Loucy (cell line): ENCODE data around the gene PLCL1.

Experiments
- H2AFZ ChIP-seq: fragments of 200-600 bp; sonication (generic); 2 replicates; pipeline ENCODE4 v1.6.0; 2016; ENCODE audit warnings: antibody characterized with exemption, mild to moderate bottlenecking, low read length, moderate library complexity
- H3F3A ChIP-seq: fragments of 200-600 bp; 2 replicates; pipeline ENCODE4 v1.6.0; 2016; ENCODE audit warnings: antibody characterized with exemption, low read depth, mild to moderate bottlenecking
- H3K27me3 ChIP-seq: fragments of 200-600 bp; sonication (generic); 2 replicates; pipeline ENCODE4 v1.6.1; 2014; ENCODE audit warnings: low read length, mild to moderate bottlenecking; ENCODE audit not compliant: insufficient read depth, poor library complexity, severe bottlenecking
- H3K36me3 ChIP-seq: fragments of 200-600 bp; sonication (generic); 2 replicates; pipeline ENCODE4 v1.6.1; 2016; ENCODE audit warnings: low read length; ENCODE audit not compliant: insufficient read depth
- H3K4me1 ChIP-seq: fragments of 200-600 bp; sonication (generic); 2 replicates; pipeline ENCODE4 v1.5.1; 2014; ENCODE audit warnings: low read length, mild to moderate bottlenecking; ENCODE audit not compliant: insufficient read depth, poor library complexity, severe bottlenecking
- H3K4me2 ChIP-seq: fragments of 200-600 bp; sonication (generic); 2 replicates; pipeline ENCODE4 v1.6.0; 2014; ENCODE audit warnings: antibody characterized with exemption, low read length, low read depth, mild to moderate bottlenecking; ENCODE audit not compliant: poor library complexity, severe bottlenecking
- H3K4me3 ChIP-seq: fragments of 200-600 bp; sonication (generic); 2 replicates; pipeline ENCODE4 v1.5.1; 2014; ENCODE audit warnings: low read length, mild to moderate bottlenecking, mixed read lengths; ENCODE audit not compliant: poor library complexity, severe bottlenecking
- H3K79me2 ChIP-seq: fragments of 200-600 bp; sonication (generic); 2 replicates; pipeline ENCODE4 v1.6.1; 2014; ENCODE audit warnings: low read length; ENCODE audit not compliant: insufficient read depth
- H3K9ac ChIP-seq: fragments of 200-600 bp; sonication (generic); 2 replicates; pipeline ENCODE4 v1.6.0; 2014; ENCODE audit warnings: mild to moderate bottlenecking, low read depth, low read length, moderate library complexity; ENCODE audit not compliant: poor library complexity, severe bottlenecking
- H3K9me2 ChIP-seq: fragments of 200-600 bp; sonication (generic); replicated peaks from 2 replicates; pipeline ENCODE4 v1.6.1; 2016; ENCODE audit warnings: low read depth, low read length, mixed read lengths
- H3K9me3 ChIP-seq: fragments of 200-600 bp; sonication (generic); 2 replicates; pipeline ENCODE4 v1.6.1; 2014; ENCODE audit warnings: mild to moderate bottlenecking, antibody characterized with exemption, low read length, low read depth; ENCODE audit not compliant: insufficient read depth
- H4K20me1 ChIP-seq: fragments of 200-600 bp; sonication (generic); 2 replicates; pipeline ENCODE4 v1.6.0; 2014; ENCODE audit warnings: antibody characterized with exemption, low read length, mild to moderate bottlenecking; ENCODE audit not compliant: insufficient read depth, poor library complexity, severe bottlenecking
- CTCF ChIP-seq: fragments of 200-600 bp; sonication (generic); conservative IDR thresholded peaks from 2 replicates; pipeline ENCODE4 v1.5.1; 2014; ENCODE audit warnings: mild to moderate bottlenecking, antibody characterized with exemption, low read length
- EZH2phosphoT487 ChIP-seq: fragments of 200-600 bp; IDR thresholded peaks from 2 replicates; pipeline ENCODE4 v1.6.1; 2018; ENCODE audit warnings: antibody characterized with exemption, mild to moderate bottlenecking, moderate library complexity, borderline replicate concordance

PLCL1 gene

GRCh38 chr2:197931661-197932312 lies 127.4 kb downstream of the PLCL1 start:
- H3K4me1 ChIP-seq: peaks cover 8% of the 10 kb centered on the region
- no peaks in the 10 kb centered on the region for H3K36me3 ChIP-seq
- H3K9me3 ChIP-seq: no peaks in the 10 kb centered on the region
- no peak overlapping the region for H3K4me2 ChIP-seq
- no peak overlapping the region for H3K9ac ChIP-seq
- TF ChIP-seq EZH2phosphoT487 (no peak), CTCF (no peak)
- H4K20me1 ChIP-seq: no peaks in the 10 kb centered on the region
- no peaks in the 10 kb centered on the region for H3K27me3 ChIP-seq
- no peak overlapping the region for H2AFZ ChIP-seq
- no peak overlapping the region for H3K4me3 ChIP-seq
- H3F3A ChIP-seq: no peaks in the 10 kb centered on the region
- H3K9me2 ChIP-seq: no peaks in the 10 kb centered on the region
- H3K79me2 ChIP-seq: no peaks in the 10 kb centered on the region

GRCh38 chr2:197932374-197932773 lies 128.0 kb downstream of the PLCL1 start:
- Histone ChIP-seq H3K4me2 (no peak overlapping the region), H3K9me2 (no peaks in the 10 kb centered on the region), H3K27me3 (no peaks in the 10 kb centered on the region), H2AFZ (no peak overlapping the region), H3K36me3 (no peaks in the 10 kb centered on the region), H3F3A (no peaks in the 10 kb centered on the region), H3K4me1 (peaks cover 8% of the 10 kb centered on the region), H3K4me3 (no peak overlapping the region), H3K9me3 (no peaks in the 10 kb centered on the region), H4K20me1 (no peaks in the 10 kb centered on the region), H3K79me2 (no peaks in the 10 kb centered on the region), H3K9ac (no peak overlapping the region)
- TF ChIP-seq CTCF (no peak), EZH2phosphoT487 (no peak)

GRCh38 chr2:197934261-197934933 lies 130.0 kb downstream of the PLCL1 start:
- H2AFZ ChIP-seq: no peak overlapping the region
- no peaks in the 10 kb centered on the region for H4K20me1 ChIP-seq
- H3F3A ChIP-seq: no peaks in the 10 kb centered on the region
- no peaks in the 10 kb centered on the region for H3K9me2 ChIP-seq
- TF ChIP-seq EZH2phosphoT487 (no peak), CTCF (no peak)
- H3K36me3 ChIP-seq: no peaks in the 10 kb centered on the region
- H3K4me1 ChIP-seq: peaks cover 8% of the 10 kb centered on the region
- no peaks in the 10 kb centered on the region for H3K27me3 ChIP-seq
- H3K9me3 ChIP-seq: no peaks in the 10 kb centered on the region
- no peak overlapping the region for H3K4me2 ChIP-seq
- no peak overlapping the region for H3K9ac ChIP-seq
- no peak overlapping the region for H3K4me3 ChIP-seq
- no peaks in the 10 kb centered on the region for H3K79me2 ChIP-seq
